Rectal smooth muscle tissue (tissue), 1 donor: ENCODE data around the gene CCDC92.

Experiments used
- H3K27ac ChIP-seq: one replicate; pipeline ENCODE4 v1.7.0; 2013; ENCODE audit warnings: low read depth, low read length, inconsistent platforms
- H3K27me3 ChIP-seq: one replicate; pipeline ENCODE4 v1.7.0; 2013; ENCODE audit warnings: low read length; ENCODE audit not compliant: control insufficient read depth, insufficient read depth
- H3K36me3 ChIP-seq: one replicate; pipeline ENCODE4 v1.7.0; 2013; ENCODE audit warnings: low read length; ENCODE audit not compliant: control insufficient read depth, insufficient read depth
- H3K4me1 ChIP-seq: one replicate; pipeline ENCODE4 v1.7.0; 2013; ENCODE audit warnings: low read length; ENCODE audit not compliant: control insufficient read depth, insufficient read depth
- H3K4me3 ChIP-seq: one replicate; pipeline ENCODE4 v1.7.0; 2013; ENCODE audit warnings: low read length
- H3K9ac ChIP-seq: one replicate; pipeline ENCODE4 v1.7.0; 2013; ENCODE audit warnings: low read length

Gene CCDC92

DNA sequence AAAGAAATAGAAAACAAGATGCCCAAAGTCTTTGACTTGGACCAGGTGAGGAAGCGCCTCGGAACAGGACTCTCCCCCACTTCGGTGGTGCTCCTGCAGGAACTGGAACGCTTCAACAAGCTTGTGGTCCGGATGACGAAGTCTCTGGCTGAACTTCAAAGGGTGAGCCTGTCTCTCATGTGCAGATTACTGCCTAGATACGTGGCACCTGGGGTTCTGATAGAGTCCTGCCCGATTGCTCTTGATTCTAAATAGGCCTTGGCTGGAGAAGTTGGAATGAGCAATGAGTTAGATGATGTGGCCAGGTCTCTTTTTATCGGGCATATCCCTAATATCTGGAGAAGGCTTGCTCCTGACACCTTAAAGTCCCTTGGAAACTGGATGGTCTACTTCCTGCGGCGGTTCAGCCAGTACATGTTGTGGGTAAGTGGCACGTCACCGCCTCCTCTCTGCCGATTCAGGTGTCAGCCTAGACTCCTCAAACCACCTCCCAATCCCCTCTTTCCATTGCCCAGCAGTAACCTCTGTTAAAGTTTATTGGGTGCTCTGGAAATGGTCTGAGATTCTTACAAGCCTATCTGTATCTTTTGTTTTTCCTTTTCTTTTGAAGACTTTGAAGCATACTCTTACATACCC is 40.8 kb downstream of the CCDC92 start:
- Histone ChIP-seq H3K4me1 (no peaks in the 10 kb centered on the region), H3K36me3 (peaks cover 5% of the 10 kb centered on the region), H3K27me3 (no peaks in the 10 kb centered on the region), H3K9ac (no peak overlapping the region), H3K27ac (no peak overlapping the region), H3K4me3 (no peak overlapping the region)

- H3K27me3 ChIP-seq: no peaks in the 10 kb centered on the region
- no peaks in the 10 kb centered on the region for H3K36me3 ChIP-seq
- H3K27ac ChIP-seq: no peak overlapping the region
- no peak overlapping the region for H3K4me3 ChIP-seq
- H3K4me1 ChIP-seq: no peaks in the 10 kb centered on the region
- no peak overlapping the region for H3K9ac ChIP-seq
These were observed 42.6 kb downstream of the CCDC92 start for GRCh38 chr12:123929946-123930583.

DNA sequence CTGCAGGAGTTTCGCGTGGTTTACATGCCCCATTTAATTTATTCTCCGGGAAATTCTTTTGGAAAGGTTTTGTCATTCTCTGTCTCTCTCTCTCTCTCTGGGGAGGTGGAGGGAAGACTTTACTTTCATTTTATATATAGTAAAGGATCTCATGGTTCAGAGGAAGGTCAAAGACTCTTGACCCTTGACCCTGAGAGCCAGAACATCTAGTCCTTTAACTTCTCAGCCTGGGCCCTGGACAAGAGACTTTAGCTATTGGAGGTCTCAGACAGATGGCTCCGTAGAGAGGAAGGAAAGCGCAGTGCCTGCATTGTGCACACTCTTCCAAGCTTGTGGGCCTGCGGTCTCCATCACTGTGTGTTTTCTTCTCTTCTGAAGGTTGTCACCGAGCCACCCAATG is 43.7 kb downstream of the CCDC92 start:
- Histone ChIP-seq H3K27ac (no peak overlapping the region), H3K4me3 (no peak overlapping the region), H3K36me3 (no peaks in the 10 kb centered on the region), H3K9ac (no peak overlapping the region), H3K4me1 (no peaks in the 10 kb centered on the region), H3K27me3 (no peaks in the 10 kb centered on the region)

- no peak overlapping the region for H3K27ac ChIP-seq
- H3K9ac ChIP-seq: no peak overlapping the region
- no peaks in the 10 kb centered on the region for H3K4me1 ChIP-seq
- no peak overlapping the region for H3K4me3 ChIP-seq
- no peaks in the 10 kb centered on the region for H3K27me3 ChIP-seq
- H3K36me3 ChIP-seq: no peaks in the 10 kb centered on the region
These were observed 44.3 kb downstream of the CCDC92 start for GRCh38 chr12:123928274-123928865.

DNA sequence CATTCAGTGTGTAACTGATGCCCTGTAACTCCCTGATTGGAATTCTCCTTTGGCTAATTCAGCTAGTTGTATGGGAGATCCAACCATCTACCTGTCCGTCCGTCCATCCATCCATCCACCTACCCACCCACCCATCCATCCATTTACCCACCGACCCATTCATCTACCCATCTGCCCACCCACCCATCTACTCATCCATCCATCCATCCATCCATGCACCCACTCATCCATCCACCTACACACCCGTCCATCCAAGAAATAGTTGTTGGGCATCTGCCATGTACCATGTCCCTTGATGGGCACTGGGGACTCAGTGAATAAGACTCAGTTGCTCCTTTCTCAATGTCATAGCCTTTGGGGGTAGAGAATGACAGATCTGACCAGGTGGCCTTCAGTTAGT is 48.1 kb downstream of the CCDC92 start:
- no peak overlapping the region for H3K4me3 ChIP-seq
- no peak overlapping the region for H3K9ac ChIP-seq
- H3K4me1 ChIP-seq: no peaks in the 10 kb centered on the region
- no peak overlapping the region for H3K27ac ChIP-seq
- H3K36me3 ChIP-seq: no peaks in the 10 kb centered on the region
- H3K27me3 ChIP-seq: no peaks in the 10 kb centered on the region

- H3K9ac ChIP-seq: no peak overlapping the region
- H3K36me3 ChIP-seq: no peaks in the 10 kb centered on the region
- no peak overlapping the region for H3K4me3 ChIP-seq
- no peaks in the 10 kb centered on the region for H3K27me3 ChIP-seq
- no peak overlapping the region for H3K27ac ChIP-seq
- H3K4me1 ChIP-seq: no peaks in the 10 kb centered on the region
These were observed 48.7 kb downstream of the CCDC92 start for GRCh38 chr12:123923927-123924326.

DNA sequence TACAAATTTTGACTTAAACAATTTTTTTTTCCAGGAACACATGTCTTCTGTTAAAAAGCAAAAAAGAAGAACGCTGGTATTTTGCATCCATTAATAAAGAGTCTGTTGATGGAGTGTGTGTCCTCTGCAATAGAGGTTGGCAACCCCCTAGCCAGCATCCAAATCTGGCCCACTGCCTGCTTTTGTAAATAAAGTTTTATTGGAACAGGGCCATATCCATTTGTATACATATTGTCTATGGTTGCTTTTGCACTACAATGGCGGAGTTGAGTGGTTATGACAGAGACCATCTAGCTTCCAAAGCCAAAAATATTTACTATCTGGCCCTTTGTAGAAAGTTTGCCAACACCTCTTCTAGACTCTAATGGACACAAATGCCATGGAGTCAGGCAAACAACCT is 49.6 kb downstream of the CCDC92 start:
- no peak overlapping the region for H3K4me3 ChIP-seq
- no peaks in the 10 kb centered on the region for H3K36me3 ChIP-seq
- H3K27me3 ChIP-seq: peaks cover 2% of the 10 kb centered on the region
- no peaks in the 10 kb centered on the region for H3K4me1 ChIP-seq
- no peak overlapping the region for H3K9ac ChIP-seq
- no peak overlapping the region for H3K27ac ChIP-seq

GRCh38 chr12:123919980-123920360 is 52.7 kb downstream of the CCDC92 start:
- H3K4me3 ChIP-seq: no peak overlapping the region

GRCh38 chr12:123917337-123917850 is 55.2 kb downstream of the CCDC92 start:
- peaks cover 2% of the 10 kb centered on the region for H3K27me3 ChIP-seq
- no peak overlapping the region for H3K27ac ChIP-seq
- no peaks in the 10 kb centered on the region for H3K36me3 ChIP-seq
- H3K4me1 ChIP-seq: no peaks in the 10 kb centered on the region
- no peak overlapping the region for H3K4me3 ChIP-seq
- no peak overlapping the region for H3K9ac ChIP-seq

More at GRCh38 chr12:123919980-123920360, 52.7 kb downstream of the CCDC92 start:
- H3K9ac ChIP-seq: no peak overlapping the region
- H3K27me3 ChIP-seq: peaks cover 2% of the 10 kb centered on the region
- H3K4me1 ChIP-seq: no peaks in the 10 kb centered on the region
- no peaks in the 10 kb centered on the region for H3K36me3 ChIP-seq
- H3K27ac ChIP-seq: no peak overlapping the region

GRCh38 chr12:123916729-123917128 is 55.9 kb downstream of the CCDC92 start:
- H3K4me3 ChIP-seq: no peak overlapping the region
- H3K4me1 ChIP-seq: no peaks in the 10 kb centered on the region
- H3K27me3 ChIP-seq: peaks cover 2% of the 10 kb centered on the region
- no peak overlapping the region for H3K9ac ChIP-seq
- no peaks in the 10 kb centered on the region for H3K36me3 ChIP-seq
- no peak overlapping the region for H3K27ac ChIP-seq

- no peak overlapping the region for H3K4me3 ChIP-seq
- no peaks in the 10 kb centered on the region for H3K4me1 ChIP-seq
- no peak overlapping the region for H3K9ac ChIP-seq
- H3K36me3 ChIP-seq: no peaks in the 10 kb centered on the region
- H3K27ac ChIP-seq: no peak overlapping the region
- peaks cover 2% of the 10 kb centered on the region for H3K27me3 ChIP-seq
These were observed 57.8 kb downstream of the CCDC92 start for GRCh38 chr12:123914726-123915333.

DNA sequence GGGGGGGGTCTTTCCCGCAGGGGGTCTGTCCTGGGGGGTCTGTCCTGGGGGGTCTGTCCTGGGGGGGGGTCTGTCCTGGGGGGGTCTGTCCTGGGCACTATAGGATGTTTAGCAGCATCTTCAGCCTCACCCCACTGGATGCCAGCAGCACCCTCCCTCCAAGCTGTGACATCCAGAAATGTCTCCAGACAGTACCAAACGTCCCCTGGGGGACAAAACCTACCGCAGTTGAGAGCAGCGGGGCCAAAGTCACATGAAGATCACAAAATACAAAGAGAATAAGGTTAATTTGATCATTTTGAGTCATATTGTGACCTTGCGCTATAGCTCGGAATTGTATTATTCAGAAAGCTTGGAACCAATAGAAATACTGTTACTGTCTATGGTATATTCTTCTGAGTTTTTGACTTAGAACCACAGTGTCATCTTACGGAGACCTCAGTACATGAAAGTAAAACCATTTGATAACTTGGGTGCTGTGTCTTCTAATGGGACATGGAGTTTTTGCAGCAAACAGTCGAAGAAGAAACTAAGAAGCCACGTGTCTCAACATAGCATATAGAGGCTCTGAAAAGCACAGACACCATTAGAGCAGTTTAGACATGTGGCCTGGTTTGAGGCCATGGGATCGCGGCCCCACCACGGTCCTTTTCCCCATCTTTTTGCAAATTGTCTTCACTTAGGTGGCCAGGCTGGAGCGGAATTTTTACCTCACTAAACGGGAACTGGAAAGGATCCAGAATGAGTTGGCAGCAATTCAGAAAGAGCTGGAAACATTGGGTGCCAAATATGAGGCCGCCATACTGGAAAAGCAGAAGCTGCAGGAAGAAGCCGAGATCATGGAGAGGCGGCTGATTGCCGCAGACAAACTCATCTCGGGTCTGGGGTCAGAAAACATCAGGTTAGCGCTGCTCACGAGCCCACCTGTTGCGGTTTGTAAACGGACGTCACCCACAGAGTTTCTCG is 59.9 kb downstream of the CCDC92 start:
- H3K4me1 ChIP-seq: no peaks in the 10 kb centered on the region
- no peaks in the 10 kb centered on the region for H3K36me3 ChIP-seq
- no peak overlapping the region for H3K4me3 ChIP-seq
- H3K27me3 ChIP-seq: no peaks in the 10 kb centered on the region
- H3K9ac ChIP-seq: no peak overlapping the region
- H3K27ac ChIP-seq: no peak overlapping the region
